ENCODE measurements around the gene SLC35B4.

DNA sequence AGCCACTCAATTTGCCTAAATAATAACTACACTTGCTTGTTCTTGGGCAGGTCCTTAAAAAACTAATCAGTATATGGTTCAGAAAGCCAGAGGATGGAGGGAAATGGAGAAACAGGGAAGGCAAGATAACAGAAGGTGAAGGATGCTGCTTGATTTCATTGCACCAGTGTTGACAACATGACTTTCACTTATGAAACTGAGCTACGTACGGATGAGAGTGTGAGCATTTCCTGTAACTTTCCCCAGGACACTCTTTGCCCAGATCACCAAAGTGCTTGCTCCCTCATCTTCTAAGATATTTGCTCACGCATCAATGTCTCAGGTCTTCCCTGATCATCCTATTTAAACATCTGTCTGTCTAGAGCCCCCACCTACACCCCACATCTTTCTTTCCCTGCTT is 37.4 kb downstream of the SLC35B4 start:
- TF ChIP-seq, protein P1, sequence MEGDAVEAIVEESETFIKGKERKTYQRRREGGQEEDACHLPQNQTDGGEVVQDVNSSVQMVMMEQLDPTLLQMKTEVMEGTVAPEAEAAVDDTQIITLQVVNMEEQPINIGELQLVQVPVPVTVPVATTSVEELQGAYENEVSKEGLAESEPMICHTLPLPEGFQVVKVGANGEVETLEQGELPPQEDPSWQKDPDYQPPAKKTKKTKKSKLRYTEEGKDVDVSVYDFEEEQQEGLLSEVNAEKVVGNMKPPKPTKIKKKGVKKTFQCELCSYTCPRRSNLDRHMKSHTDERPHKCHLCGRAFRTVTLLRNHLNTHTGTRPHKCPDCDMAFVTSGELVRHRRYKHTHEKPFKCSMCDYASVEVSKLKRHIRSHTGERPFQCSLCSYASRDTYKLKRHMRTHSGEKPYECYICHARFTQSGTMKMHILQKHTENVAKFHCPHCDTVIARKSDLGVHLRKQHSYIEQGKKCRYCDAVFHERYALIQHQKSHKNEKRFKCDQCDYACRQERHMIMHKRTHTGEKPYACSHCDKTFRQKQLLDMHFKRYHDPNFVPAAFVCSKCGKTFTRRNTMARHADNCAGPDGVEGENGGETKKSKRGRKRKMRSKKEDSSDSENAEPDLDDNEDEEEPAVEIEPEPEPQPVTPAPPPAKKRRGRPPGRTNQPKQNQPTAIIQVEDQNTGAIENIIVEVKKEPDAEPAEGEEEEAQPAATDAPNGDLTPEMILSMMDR (conservative IDR thresholded peaks at IDR 0.05; ENCODE audit: low read depth, low read length): no peak
- no peak for TF ChIP-seq EZH2 (IDR thresholded peaks at IDR 0.05; ENCODE audit: borderline replicate concordance, low read depth, low read length, poor library complexity, severe bottlenecking)

Data from A673 (cell line).